IMR-90 (cell line): ENCODE measurements around the gene GALNT16. TPM values are rescaled to one million over a fixed set of nuclear protein-coding genes. Genes with fewer than 3 reads are reported as not detected.

ENCODE experiments used
- ATAC-seq: fragments of 200-7000 bp; cut with Tn5 transposase; 2 replicates; pipeline ENCODE4 v1.9.1; 2020; ENCODE audit warnings: low read depth, mild to moderate bottlenecking, moderate library complexity
- BruUV-seq: library from RNA; stranded (reverse); fragments of 400-500 nt; replicated peaks from 2 replicates; lab custom pipeline; 2021; lab: Mats Ljungman, UMichigan
- CTCF ChIA-PET: fragments of 300-600 bp; formaldehyde crosslinking; extraction: SDS; loops from one replicate; lab custom pipeline; 2021; ENCODE audit warnings: antibody characterized with exemption; lab: Yijun Ruan, JAX
- POLR2A ChIA-PET: fragments of 300-600 bp; sonication (Branson Sonifier 250); formaldehyde crosslinking; loops from one replicate; lab custom pipeline; 2022; ENCODE audit warnings: antibody characterized with exemption; ENCODE audit not compliant: unreplicated experiment; lab: Charles Lee
- DNase-seq: peaks from one replicate; pipeline ENCODE4 v3.0.0; 2013
- H2AFZ ChIP-seq: replicated peaks from 2 replicates; pipeline ENCODE3; 2013; ENCODE audit warnings: low read length, mild to moderate bottlenecking; ENCODE audit not compliant: poor library complexity
- H2AK5ac ChIP-seq: 2 replicates; pipeline ENCODE4 v1.6.1; 2013; ENCODE audit warnings: low read depth, low read length, inconsistent platforms
- H2AK9ac ChIP-seq: replicated peaks from 2 replicates; pipeline ENCODE3; 2013; ENCODE audit warnings: mild to moderate bottlenecking, low read depth, low read length, moderate library complexity; ENCODE audit not compliant: poor library complexity
- H2BK120ac ChIP-seq: 2 replicates; pipeline ENCODE4 v1.6.1; 2013; ENCODE audit warnings: low read depth, low read length, inconsistent platforms
- H2BK15ac ChIP-seq: 3 replicates; pipeline ENCODE4 v1.6.1; 2013; ENCODE audit warnings: low read depth, low read length, inconsistent platforms
- H2BK20ac ChIP-seq: 2 replicates; pipeline ENCODE4 v1.6.1; 2013; ENCODE audit warnings: low read depth, mild to moderate bottlenecking, inconsistent platforms, low read length, moderate library complexity
- H2BK5ac ChIP-seq: 2 replicates; pipeline ENCODE4 v1.6.1; 2013; ENCODE audit warnings: mild to moderate bottlenecking, low read depth, low read length, inconsistent platforms; ENCODE audit not compliant: poor library complexity, severe bottlenecking
- H3K14ac ChIP-seq: replicated peaks from 2 replicates; pipeline ENCODE4 v1.6.1; 2013; ENCODE audit warnings: low read depth, low read length, inconsistent platforms
- H3K18ac ChIP-seq: 2 replicates; pipeline ENCODE4 v1.6.1; 2013; ENCODE audit warnings: low read depth, low read length, control low read depth
- H3K23ac ChIP-seq: 2 replicates; pipeline ENCODE4 v1.6.1; 2013; ENCODE audit warnings: low read depth, low read length, inconsistent platforms
- H3K27ac ChIP-seq: 2 replicates; pipeline ENCODE4 v1.5.1; 2013; ENCODE audit warnings: mild to moderate bottlenecking, control low read depth, low read length; ENCODE audit not compliant: insufficient read depth
- H3K27me3 ChIP-seq: 2 replicates; pipeline ENCODE4 v1.6.1; 2013; ENCODE audit warnings: low read length; ENCODE audit not compliant: control insufficient read depth, insufficient read depth
- H3K36me3 ChIP-seq: 2 replicates; pipeline ENCODE4 v1.6.1; 2013; ENCODE audit warnings: low read length, mixed read lengths; ENCODE audit not compliant: control insufficient read depth, insufficient read depth
- H3K4ac ChIP-seq: 2 replicates; pipeline ENCODE4 v1.6.1; 2013; ENCODE audit warnings: low read depth, low read length, inconsistent platforms
- H3K4me1 ChIP-seq: 2 replicates; pipeline ENCODE4 v1.6.1; 2013; ENCODE audit warnings: low read length, mixed read lengths; ENCODE audit not compliant: control insufficient read depth, insufficient read depth
- H3K4me2 ChIP-seq: 2 replicates; pipeline ENCODE4 v1.6.1; 2013; ENCODE audit warnings: low read depth, mild to moderate bottlenecking, control low read depth, low read length, moderate library complexity
- H3K4me3 ChIP-seq: 2 replicates; pipeline ENCODE4 v1.5.1; 2013; ENCODE audit warnings: low read depth, mild to moderate bottlenecking, control low read depth, low read length, moderate library complexity; ENCODE audit not compliant: insufficient read depth
- H3K56ac ChIP-seq: 2 replicates; pipeline ENCODE4 v1.6.1; 2013; ENCODE audit warnings: low read length, inconsistent platforms; ENCODE audit not compliant: insufficient read depth; ENCODE audit errors: extremely low read depth
- H3K79me1 ChIP-seq, 2 experiments: 2 replicates each; pipeline ENCODE4 v1.6.1; 2013; ENCODE audit warnings: low read length in 2 of 2, inconsistent platforms in 1 of 2, low read depth in 1 of 2
- H3K9ac ChIP-seq: 2 replicates; pipeline ENCODE4 v1.6.1; 2013; ENCODE audit warnings: low read depth, low read length, control low read depth
- H3K9me1 ChIP-seq: 2 replicates; pipeline ENCODE4 v1.6.1; 2013; ENCODE audit warnings: low read length, inconsistent platforms; ENCODE audit not compliant: insufficient read depth
- H3K9me3 ChIP-seq: 2 replicates; pipeline ENCODE4 v1.6.1; 2013; ENCODE audit warnings: low read length; ENCODE audit not compliant: control insufficient read depth, insufficient read depth
- H4K20me1 ChIP-seq: 2 replicates; pipeline ENCODE4 v1.6.1; 2013; ENCODE audit warnings: low read length, inconsistent platforms; ENCODE audit not compliant: insufficient read depth
- H4K5ac ChIP-seq: 2 replicates; pipeline ENCODE4 v1.6.1; 2013; ENCODE audit warnings: mild to moderate bottlenecking, low read depth, low read length, control low read depth
- H4K8ac ChIP-seq, 2 experiments: 2 replicates each; pipeline ENCODE4 v1.6.1; 2013; ENCODE audit warnings: low read depth in 2 of 2, low read length in 2 of 2, control low read depth in 1 of 2, inconsistent platforms in 1 of 2
- H4K91ac ChIP-seq: 2 replicates; pipeline ENCODE4 v1.6.1; 2013; ENCODE audit warnings: low read depth, low read length, inconsistent platforms; ENCODE audit not compliant: insufficient read depth
- BHLHE40 ChIP-seq: fragments of 150-350 bp; IDR thresholded peaks from 2 replicates; pipeline ENCODE4 v1.6.1; 2016; ENCODE audit warnings: mild to moderate bottlenecking, low read depth, low read length
- CEBPB ChIP-seq: IDR thresholded peaks from 2 replicates; pipeline ENCODE4 v1.6.1; 2012; ENCODE audit warnings: low read depth, low read length, improper control_type of control experiment
- CHD1 ChIP-seq: IDR thresholded peaks from 2 replicates; pipeline ENCODE4 v1.6.1; 2012; ENCODE audit warnings: low read depth, low read length, improper control_type of control experiment
- CTCF ChIP-seq: conservative IDR thresholded peaks from 2 replicates; pipeline ENCODE4 v1.5.1; 2012; ENCODE audit warnings: mild to moderate bottlenecking, low read depth, low read length, improper control_type of control experiment
- ELK1 ChIP-seq: fragments of 150-350 bp; IDR thresholded peaks from 2 replicates; pipeline ENCODE4 v1.6.1; 2016; ENCODE audit warnings: low read depth, mild to moderate bottlenecking, low read length, moderate library complexity, borderline replicate concordance
- FOS ChIP-seq: fragments of 150-350 bp; IDR thresholded peaks from 2 replicates; pipeline ENCODE4 v1.6.1; 2016; ENCODE audit warnings: low read depth, low read length
- MAFK ChIP-seq: IDR thresholded peaks from 2 replicates; pipeline ENCODE4 v1.6.1; 2012; ENCODE audit warnings: low read depth, low read length, improper control_type of control experiment
- MAZ ChIP-seq: IDR thresholded peaks from 2 replicates; pipeline ENCODE4 v1.6.1; 2012; ENCODE audit warnings: low read depth, mild to moderate bottlenecking, low read length, improper control_type of control experiment, moderate library complexity, borderline replicate concordance
- MXI1 ChIP-seq: IDR thresholded peaks from 2 replicates; pipeline ENCODE4 v1.6.1; 2012; ENCODE audit warnings: low read depth, mild to moderate bottlenecking, low read length, moderate library complexity, borderline replicate concordance
- NFE2L2 ChIP-seq: fragments of 150-350 bp; IDR thresholded peaks from 2 replicates; pipeline ENCODE4 v1.6.1; 2016; ENCODE audit warnings: low read depth, mild to moderate bottlenecking, low read length
- POLR2A ChIP-seq: IDR thresholded peaks from 2 replicates; pipeline ENCODE4 v1.6.1; 2012; ENCODE audit warnings: mild to moderate bottlenecking, low read depth, low read length
- RAD21 ChIP-seq: IDR thresholded peaks from 2 replicates; pipeline ENCODE4 v1.6.1; 2012; ENCODE audit warnings: low read length, improper control_type of control experiment
- RCOR1 ChIP-seq: IDR thresholded peaks from 2 replicates; pipeline ENCODE4 v1.6.1; 2012; ENCODE audit warnings: mild to moderate bottlenecking, low read length, improper control_type of control experiment; ENCODE audit not compliant: insufficient replicate concordance
- RFX5 ChIP-seq: IDR thresholded peaks from 2 replicates; pipeline ENCODE4 v1.8.0; 2012; ENCODE audit warnings: low read depth, mild to moderate bottlenecking, low read length, moderate library complexity
- SMC3 ChIP-seq: fragments of 150-350 bp; IDR thresholded peaks from 2 replicates; pipeline ENCODE4 v1.6.1; 2016; ENCODE audit warnings: low read depth, mild to moderate bottlenecking, antibody characterized with exemption, low read length, moderate library complexity
- USF2 ChIP-seq: fragments of 150-350 bp; IDR thresholded peaks from 2 replicates; pipeline ENCODE4 v1.6.1; 2017; ENCODE audit warnings: mild to moderate bottlenecking, antibody characterized with exemption, low read length, low read depth
- WGBS, 2 experiments: methylation state at CpG; one replicate each; pipeline versions ENCODE4 v1.1.5 to v1.1.7; 2013; ENCODE audit warnings: missing lambda C conversion rate in 2 of 2; ENCODE audit not compliant: insufficient read length in 1 of 2; ENCODE audit errors: extremely low coverage in 2 of 2; 5-methylcytosine and 5-hydroxymethylcytosine counted together
- dilution Hi-C: fragments of 300-500 bp; cut with HindIII; formaldehyde crosslinking; loops from one replicate; pipeline ENCODE4 v1.14.3; 2018; ENCODE audit warnings: low sequenced_read_pairs; ENCODE audit not compliant: unreplicated experiment
- in situ Hi-C: fragments of 300-500 bp; cut with MboI; formaldehyde crosslinking; loops from 3 replicates; pipeline ENCODE4 v1.14.3; 2019; ENCODE audit warnings: low sequenced_read_pairs, inconsistent platforms, mixed read lengths
- intact Hi-C: fragments of 100-400 bp; cut with micrococcal nuclease; formaldehyde crosslinking; loops from 2 replicates; pipeline ENCODE4 v1.10.0; 2022
- polyA plus RNA-seq, 3 experiments: library from polyadenylated mRNA; depleted of rRNA; stranded (reverse); fragments of >200 nt; gene quantifications; 2 replicates each; pipeline ENCODE4 v1.2.3, GENCODE V29; 2012; ENCODE audit warnings: low replicate concordance in 1 of 3
- total RNA-seq: library from RNA; depleted of rRNA; stranded (reverse); fragments of >200 nt; gene quantifications from 2 replicates; pipeline ENCODE4 v1.2.3, GENCODE V29; 2012

GALNT16 gene
- total and polyA plus RNA-seq, 2 of the 4 experiments (the other 2 are of a cell fraction): 0.36 to 1.5 TPM

GRCh38 chr14:69313176-69313575, 53.2 kb downstream of the GALNT16 start:
- Histone ChIP-seq H2AFZ (no peak overlapping the region), H3K9ac (no peak overlapping the region), H3K14ac (no peak overlapping the region), H3K27me3 (peaks cover 12% of the 10 kb centered on the region), H2BK120ac (no peak overlapping the region), H3K4me3 (no peak overlapping the region), H2AK9ac (no peak overlapping the region), H4K91ac (no peak overlapping the region), H2BK20ac (no peak overlapping the region), H4K20me1 (peaks cover 7% of the 10 kb centered on the region; the same call in 1 of the 2 replicates), H4K8ac (no peak overlapping the region), H3K56ac (no peak overlapping the region), H4K5ac (no peak overlapping the region), H2AK5ac (no peak overlapping the region), H3K4me2 (no peak overlapping the region), H2BK15ac (no peak overlapping the region), H3K18ac (no peak overlapping the region), H3K9me1 (peaks cover 16% of the 10 kb centered on the region), H3K4ac (no peak overlapping the region), H3K36me3 (no peaks in the 10 kb centered on the region), H3K27ac (no peak overlapping the region), H3K4me1 (peaks cover 9% of the 10 kb centered on the region), H3K79me1 (no peaks in the 10 kb centered on the region), H2BK5ac (no peak overlapping the region), H3K9me3 (no peaks in the 10 kb centered on the region), H3K23ac (no peak overlapping the region)
- no CpG with 5 or more reads among the region's 6 CpGs for WGBS, 2 experiments
- dilution Hi-C loops (no loop called here), in situ Hi-C loops (no loop called here), intact Hi-C loops (no loop called here)
- ATAC-seq (no peak), DNase-seq (no peak)
- TF ChIP-seq ELK1 (no peak), SMC3 (no peak), MAFK (no peak), RCOR1 (no peak), CTCF (no peak), MXI1 (no peak), CEBPB (no peak), FOS (no peak), MAZ (no peak), BHLHE40 (no peak), POLR2A (no peak), RAD21 (no peak), NFE2L2 (no peak), USF2 (no peak), RFX5 (no peak), CHD1 (no peak)
- BruUV-seq: no TSS peak
- ChIA-PET POLR2A (no interaction called here), CTCF (no interaction called here)
